Neuron (in vitro differentiated cells): ENCODE measurements around the gene DDI2.

Experiments used
- H2AFZ ChIP-seq: one replicate; pipeline ENCODE4 v1.6.1; 2013; ENCODE audit warnings: low read depth, mild to moderate bottlenecking, inconsistent platforms, low read length, moderate library complexity
- H3K27me3 ChIP-seq: one replicate; pipeline ENCODE4 v1.6.1; 2013; ENCODE audit warnings: low read length; ENCODE audit not compliant: insufficient read depth
- H3K36me3 ChIP-seq: one replicate; pipeline ENCODE4 v1.6.1; 2013; ENCODE audit warnings: low read length; ENCODE audit not compliant: insufficient read depth
- H3K4me1 ChIP-seq: one replicate; pipeline ENCODE4 v1.6.1; 2013; ENCODE audit warnings: low read length; ENCODE audit not compliant: insufficient read depth
- H3K4me3 ChIP-seq: 2 replicates; pipeline ENCODE4 v1.5.1; 2013; ENCODE audit warnings: mild to moderate bottlenecking, low read length, moderate library complexity
- H3K9me3 ChIP-seq: one replicate; pipeline ENCODE4 v1.6.1; 2013; ENCODE audit warnings: low read length

Gene DDI2

GRCh38 chr1:15681349-15682292 is 64.4 kb downstream of the DDI2 start:
- Histone ChIP-seq H3K9me3 (peaks cover 5% of the 10 kb centered on the region), H3K36me3 (no peaks in the 10 kb centered on the region), H2AFZ (no peak overlapping the region), H3K4me1 (peaks cover 24% of the 10 kb centered on the region), H3K27me3 (no peaks in the 10 kb centered on the region), H3K4me3 (no peak overlapping the region)

GRCh38 chr1:15682936-15683341 is 65.7 kb downstream of the DDI2 start:
- H3K4me1 ChIP-seq = peaks cover 24% of the 10 kb centered on the region
- no peaks in the 10 kb centered on the region for H3K27me3 ChIP-seq
- H3K9me3 ChIP-seq = peaks cover 3% of the 10 kb centered on the region
- no peak overlapping the region for H3K4me3 ChIP-seq
- no peaks in the 10 kb centered on the region for H3K36me3 ChIP-seq
- no peak overlapping the region for H2AFZ ChIP-seq

- Histone ChIP-seq H3K36me3 (no peaks in the 10 kb centered on the region), H3K27me3 (no peaks in the 10 kb centered on the region), H2AFZ (peak overlapping the region; percentile 99), H3K9me3 (peaks cover 3% of the 10 kb centered on the region), H3K4me3 (peak overlapping the region; percentile 74), H3K4me1 (peaks cover 24% of the 10 kb centered on the region)
Observed at GRCh38 chr1:15683345-15684039, 66.2 kb downstream of the DDI2 start.

GRCh38 chr1:15684042-15684461 is 66.8 kb downstream of the DDI2 start, which contains the start of gene PLEKHM2:
PLEKHM2 (plus strand) TSS chr1:15684320; CDS start chr1:15684559, 239 bp downstream.
- H2AFZ ChIP-seq = peak within 1 kb of the TSS; percentile 99
- H3K9me3 ChIP-seq = peaks cover 5% of the 10 kb centered on the region
- no peaks in the 10 kb centered on the region for H3K27me3 ChIP-seq
- peak within 1 kb of the TSS; percentile 74 for H3K4me3 ChIP-seq
- H3K4me1 ChIP-seq = peaks cover 24% of the 10 kb centered on the region
- peaks cover 3% of the 10 kb centered on the region for H3K36me3 ChIP-seq

- peaks cover 3% of the 10 kb centered on the region for H3K36me3 ChIP-seq
- peak overlapping the region; percentile 74 for H3K4me3 ChIP-seq
- H3K27me3 ChIP-seq = no peaks in the 10 kb centered on the region
- peaks cover 24% of the 10 kb centered on the region for H3K4me1 ChIP-seq
- peaks cover 8% of the 10 kb centered on the region for H3K9me3 ChIP-seq
- H2AFZ ChIP-seq = peak overlapping the region; percentile 88
Observed at GRCh38 chr1:15684468-15685291, 67.4 kb downstream of the DDI2 start.

- Histone ChIP-seq H3K27me3 (no peaks in the 10 kb centered on the region), H3K4me3 (peak overlapping the region; percentile 74), H3K36me3 (peaks cover 3% of the 10 kb centered on the region), H3K4me1 (peaks cover 24% of the 10 kb centered on the region), H2AFZ (no peak overlapping the region), H3K9me3 (peaks cover 8% of the 10 kb centered on the region)
Observed at GRCh38 chr1:15685820-15686219, 68.6 kb downstream of the DDI2 start.

DNA sequence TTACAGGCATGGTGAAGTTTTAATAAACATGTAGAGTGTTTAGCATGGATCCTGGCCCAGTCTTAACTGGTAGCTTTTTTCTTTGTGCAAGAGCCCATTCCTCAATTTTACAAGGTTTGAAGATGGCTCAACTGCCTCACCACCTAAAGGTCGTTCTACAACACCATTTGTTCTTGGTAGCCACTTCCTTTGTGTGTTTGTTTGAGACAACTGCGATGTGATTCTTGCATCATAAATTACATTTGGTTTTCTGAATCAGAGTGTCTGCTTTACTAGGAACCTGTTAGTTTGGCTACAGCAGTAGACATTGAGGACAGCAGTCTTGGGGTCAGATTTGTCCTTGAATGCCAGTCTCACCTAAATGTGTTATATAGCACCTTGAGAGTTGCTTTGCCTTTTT is 70.2 kb downstream of the DDI2 start:
- peaks cover 8% of the 10 kb centered on the region for H3K9me3 ChIP-seq
- H3K4me1 ChIP-seq = peaks cover 21% of the 10 kb centered on the region
- no peak overlapping the region for H3K4me3 ChIP-seq
- H3K27me3 ChIP-seq = no peaks in the 10 kb centered on the region
- H3K36me3 ChIP-seq = peaks cover 7% of the 10 kb centered on the region
- no peak overlapping the region for H2AFZ ChIP-seq

GRCh38 chr1:15690317-15690716 is 73.1 kb downstream of the DDI2 start:
- Histone ChIP-seq H2AFZ (no peak overlapping the region), H3K9me3 (peaks cover 8% of the 10 kb centered on the region), H3K4me1 (peaks cover 9% of the 10 kb centered on the region), H3K36me3 (peaks cover 7% of the 10 kb centered on the region), H3K4me3 (no peak overlapping the region), H3K27me3 (no peaks in the 10 kb centered on the region)

GRCh38 chr1:15691434-15692032 is 74.3 kb downstream of the DDI2 start:
- H3K36me3 ChIP-seq = peaks cover 10% of the 10 kb centered on the region

GRCh38 chr1:15692121-15692682 is 74.9 kb downstream of the DDI2 start:
- Histone ChIP-seq H3K36me3 (peaks cover 10% of the 10 kb centered on the region), H3K27me3 (no peaks in the 10 kb centered on the region), H3K4me3 (no peak overlapping the region), H2AFZ (no peak overlapping the region), H3K4me1 (no peaks in the 10 kb centered on the region), H3K9me3 (peaks cover 8% of the 10 kb centered on the region)

More at GRCh38 chr1:15691434-15692032, 74.3 kb downstream of the DDI2 start:
- no peaks in the 10 kb centered on the region for H3K27me3 ChIP-seq
- no peak overlapping the region for H2AFZ ChIP-seq
- no peaks in the 10 kb centered on the region for H3K4me1 ChIP-seq
- H3K9me3 ChIP-seq = peaks cover 8% of the 10 kb centered on the region
- H3K4me3 ChIP-seq = no peak overlapping the region

- peaks cover 8% of the 10 kb centered on the region for H3K9me3 ChIP-seq
Observed at GRCh38 chr1:15693371-15693770, 76.1 kb downstream of the DDI2 start.

GRCh38 chr1:15696956-15697521 is 79.8 kb downstream of the DDI2 start:
- Histone ChIP-seq H2AFZ (no peak overlapping the region), H3K9me3 (no peaks in the 10 kb centered on the region), H3K27me3 (no peaks in the 10 kb centered on the region), H3K36me3 (peaks cover 3% of the 10 kb centered on the region), H3K4me3 (no peak overlapping the region), H3K4me1 (no peaks in the 10 kb centered on the region)

More at GRCh38 chr1:15693371-15693770, 76.1 kb downstream of the DDI2 start:
- Histone ChIP-seq H3K27me3 (no peaks in the 10 kb centered on the region), H3K36me3 (peaks cover 10% of the 10 kb centered on the region), H3K4me3 (no peak overlapping the region), H2AFZ (no peak overlapping the region), H3K4me1 (no peaks in the 10 kb centered on the region)
